ENCODE data around the gene TBC1D9B.

The TBC1D9B gene

DNA sequence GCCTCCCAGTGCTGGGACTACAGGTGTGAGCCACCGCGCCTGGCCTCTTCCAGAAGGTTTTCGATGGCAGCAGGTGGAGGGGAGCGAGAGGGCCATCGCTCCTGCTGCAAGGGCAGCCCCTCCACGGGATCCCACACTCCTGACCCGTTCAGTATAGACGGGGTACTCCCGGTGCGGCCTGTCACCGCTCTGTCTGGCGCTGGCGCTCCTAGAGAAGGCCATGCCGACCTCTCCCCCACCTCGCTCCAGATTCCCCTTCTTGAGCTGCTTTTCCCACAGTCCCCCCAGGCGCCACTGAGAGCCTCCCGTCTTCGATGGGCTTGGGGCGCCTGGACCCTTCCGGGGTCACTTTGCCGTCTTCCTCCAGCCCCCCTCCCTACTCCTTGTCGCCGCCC is 91.3 kb downstream of the TBC1D9B start:
- DNase-seq (ENCODE audit: low read depth): no peak
- peak overlapping the region; percentile 41 for H3K4me3 ChIP-seq (ENCODE audit: low read depth, low read length)

GRCh38 chr5:179815491-179816249 is 92.0 kb downstream of the TBC1D9B start:
- DNase-seq (ENCODE audit: low read depth): no peak

GRCh38 chr5:179814090-179814489 is 93.6 kb downstream of the TBC1D9B start:
- DNase-seq (ENCODE audit: low read depth): no peak
- H3K4me3 ChIP-seq (ENCODE audit: low read depth, low read length): no peak overlapping the region

More at GRCh38 chr5:179815491-179816249, 92.0 kb downstream of the TBC1D9B start:
- H3K4me3 ChIP-seq (ENCODE audit: low read depth, low read length): no peak overlapping the region

DNA sequence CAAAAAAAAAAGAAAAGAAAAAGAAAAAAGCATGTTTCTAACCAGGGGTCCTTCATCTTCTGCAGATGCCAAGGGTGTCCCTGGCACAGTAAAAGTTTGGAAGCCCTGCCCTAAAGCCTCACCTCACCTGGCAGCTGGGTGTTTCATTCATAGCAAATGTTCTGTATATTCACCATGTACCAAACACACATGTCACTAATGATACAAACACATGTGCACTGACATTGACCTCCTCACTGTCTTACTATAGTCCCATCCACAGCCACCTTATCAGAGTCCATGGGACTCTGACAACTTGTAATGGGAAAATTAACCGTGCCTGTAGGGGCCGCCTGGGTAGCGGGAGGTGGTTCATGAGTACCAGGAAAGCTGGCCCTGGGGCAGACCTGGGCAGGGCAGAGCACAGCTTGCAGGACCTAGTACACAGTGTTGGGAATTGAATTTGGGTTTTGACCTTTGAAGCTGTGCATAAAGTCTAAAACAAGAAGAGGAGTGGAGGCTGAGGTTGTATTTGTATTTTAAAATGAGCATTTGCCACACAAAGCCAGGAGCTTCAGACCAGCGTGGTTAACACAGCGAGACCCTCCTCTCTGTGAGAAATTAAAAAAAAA is 94.6 kb downstream of the TBC1D9B start:
- no peak for DNase-seq (ENCODE audit: low read depth)
- no peak overlapping the region for H3K4me3 ChIP-seq (ENCODE audit: low read depth, low read length)

DNA sequence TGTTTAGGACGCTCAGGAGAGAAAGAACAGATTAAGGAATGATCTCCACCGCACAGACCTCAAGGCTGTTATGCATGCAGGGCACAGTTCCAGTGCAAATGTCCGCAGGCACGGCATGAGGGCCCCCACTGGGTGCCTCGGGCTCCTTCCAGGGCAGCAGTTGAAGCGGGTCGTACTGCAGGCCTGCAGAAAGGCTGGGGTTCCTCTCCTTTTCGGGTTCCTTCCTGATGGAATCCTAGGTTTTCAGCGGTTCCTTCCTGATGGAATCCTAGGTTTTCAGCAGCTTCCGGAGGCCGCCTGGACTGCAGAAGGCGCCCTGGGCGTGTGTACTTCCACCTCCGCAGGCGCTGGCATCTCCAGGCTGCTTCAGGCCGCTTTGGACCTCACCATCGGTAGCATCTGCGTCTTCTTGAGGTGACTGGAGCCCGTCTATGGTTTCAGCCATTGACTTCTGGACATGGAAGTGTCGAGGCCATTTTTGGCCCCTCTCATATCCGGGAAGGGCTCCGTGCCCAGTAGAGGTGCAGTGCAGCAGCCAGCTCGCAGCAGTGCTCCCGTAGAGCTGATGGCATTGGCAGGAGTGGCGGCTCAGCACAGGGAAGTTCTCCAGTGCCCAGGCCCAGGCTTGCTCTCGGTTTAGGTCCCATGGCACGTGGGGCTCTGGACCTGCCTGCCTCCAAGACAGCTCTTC is 95.4 kb downstream of the TBC1D9B start:
- no peak for DNase-seq (ENCODE audit: low read depth)
- no peak overlapping the region for H3K4me3 ChIP-seq (ENCODE audit: low read depth, low read length)
